ENCODE data around the gene CCDC57. TPM values are rescaled to one million over a fixed set of nuclear protein-coding genes. Genes with fewer than 3 reads are reported as not detected.
A peak's percentile ranks its signal among the peaks of the same experiment; 100 is the strongest.

Gene CCDC57
- total RNA-seq, 4 donors from 2014 or later: 27.1 to 79.9 (median 50.9) TPM

GRCh38 chr17:82234211-82235055 lies 21.8 kb upstream of the CCDC57 start:
- peak overlapping the region; percentile 70 to 88 (median 77) for H3K27ac ChIP-seq
- DNase-seq: peak; percentile 75 to 77
- H3K27me3 ChIP-seq: no peaks in the 10 kb centered on the region
- no peak overlapping the region for H3K4me3 ChIP-seq (replicated peaks in 1 of 3)
- H3K4me1 ChIP-seq: peaks cover 92 to 100% of the 10 kb centered on the region in 2 donors
- no peaks in the 10 kb centered on the region for H3K9me3 ChIP-seq
- TF ChIP-seq POLR2A (IDR thresholded peaks at IDR 0.05) (peak in 1 of 2 donors; percentile 8), CTCF (IDR thresholded peaks at IDR 0.05) (no peak)
- no peaks in the 10 kb centered on the region for H3K36me3 ChIP-seq
- 33 to 52% methylated on average over 15 to 22 of the region's 26 CpGs for WGBS, 2 donors
- intact Hi-C loops (cut with DNase I): loop anchor here (5.0 kb wide), 1 partner anchor 88 kb away; no protein-coding TSS in a partner anchor

- Histone ChIP-seq H3K9me3 (no peaks in the 10 kb centered on the region), H3K36me3 (no peaks in the 10 kb centered on the region), H3K4me3 (replicated peaks in 1 of 3) (no peak overlapping the region), H3K4me1 (peaks cover 88 to 92% of the 10 kb centered on the region in 2 donors), H3K27me3 (no peaks in the 10 kb centered on the region), H3K27ac (peak overlapping the region; percentile 73 to 90 (median 77))
- intact Hi-C loops (cut with DNase I): no loop called here
- WGBS, 2 donors: 57 to 61% methylated on average over 12 to 13 of the region's 21 CpGs
- no peak for TF ChIP-seq CTCF (IDR thresholded peaks at IDR 0.05)
- TF ChIP-seq POLR2A (IDR thresholded peaks at IDR 0.05): peak in 1 of 2 donors; percentile 40
- peak; percentile 86 to 96 for DNase-seq
Measured at GRCh38 chr17:82232876-82233785, 20.5 kb upstream of the CCDC57 start.

GRCh38 chr17:82232322-82232820 lies 19.7 kb upstream of the CCDC57 start:
- Histone ChIP-seq H3K27ac (peak overlapping the region; percentile 73 to 90 (median 77)), H3K36me3 (no peaks in the 10 kb centered on the region), H3K27me3 (no peaks in the 10 kb centered on the region), H3K4me1 (peaks cover 81 to 90% of the 10 kb centered on the region in 2 donors), H3K9me3 (no peaks in the 10 kb centered on the region), H3K4me3 (replicated peaks in 1 of 3) (no peak overlapping the region)
- 79 to 93% methylated on average over 10 to 11 of the region's 21 CpGs for WGBS, 2 donors
- intact Hi-C loops (cut with DNase I): no loop called here
- TF ChIP-seq CTCF (IDR thresholded peaks at IDR 0.05) (no peak), POLR2A (IDR thresholded peaks at IDR 0.05) (no peak)
- DNase-seq: no peak

- Histone ChIP-seq H3K9me3 (no peaks in the 10 kb centered on the region), H3K4me3 (replicated peaks in 1 of 3) (peak overlapping the region in 1 of 3 donors; percentile 81), H3K36me3 (no peaks in the 10 kb centered on the region), H3K4me1 (peaks cover 75 to 83% of the 10 kb centered on the region in 2 donors), H3K27ac (peak overlapping the region; percentile 77 to 90 (median 82)), H3K27me3 (no peaks in the 10 kb centered on the region)
- TF ChIP-seq POLR2A (IDR thresholded peaks at IDR 0.05) (peak in 1 of 2 donors; percentile 26), CTCF (IDR thresholded peaks at IDR 0.05) (no peak)
- WGBS, 2 donors: 36 to 60% methylated on average over 1 to 5 of the region's 42 CpGs
- peak; percentile 59 to 69 for DNase-seq
- intact Hi-C loops (cut with DNase I): no loop called here
Measured at GRCh38 chr17:82231562-82232321, 19.1 kb upstream of the CCDC57 start.

All from thyroid gland (tissue), 4 donors.